ENCODE results near the gene ARSD. TPM values are rescaled to one million over a fixed set of nuclear protein-coding genes. Genes with fewer than 3 reads are reported as not detected.

Gene ARSD
- total RNA-seq, 2 donors from 2014 or later: 57.1 to 85.0 TPM

DNA sequence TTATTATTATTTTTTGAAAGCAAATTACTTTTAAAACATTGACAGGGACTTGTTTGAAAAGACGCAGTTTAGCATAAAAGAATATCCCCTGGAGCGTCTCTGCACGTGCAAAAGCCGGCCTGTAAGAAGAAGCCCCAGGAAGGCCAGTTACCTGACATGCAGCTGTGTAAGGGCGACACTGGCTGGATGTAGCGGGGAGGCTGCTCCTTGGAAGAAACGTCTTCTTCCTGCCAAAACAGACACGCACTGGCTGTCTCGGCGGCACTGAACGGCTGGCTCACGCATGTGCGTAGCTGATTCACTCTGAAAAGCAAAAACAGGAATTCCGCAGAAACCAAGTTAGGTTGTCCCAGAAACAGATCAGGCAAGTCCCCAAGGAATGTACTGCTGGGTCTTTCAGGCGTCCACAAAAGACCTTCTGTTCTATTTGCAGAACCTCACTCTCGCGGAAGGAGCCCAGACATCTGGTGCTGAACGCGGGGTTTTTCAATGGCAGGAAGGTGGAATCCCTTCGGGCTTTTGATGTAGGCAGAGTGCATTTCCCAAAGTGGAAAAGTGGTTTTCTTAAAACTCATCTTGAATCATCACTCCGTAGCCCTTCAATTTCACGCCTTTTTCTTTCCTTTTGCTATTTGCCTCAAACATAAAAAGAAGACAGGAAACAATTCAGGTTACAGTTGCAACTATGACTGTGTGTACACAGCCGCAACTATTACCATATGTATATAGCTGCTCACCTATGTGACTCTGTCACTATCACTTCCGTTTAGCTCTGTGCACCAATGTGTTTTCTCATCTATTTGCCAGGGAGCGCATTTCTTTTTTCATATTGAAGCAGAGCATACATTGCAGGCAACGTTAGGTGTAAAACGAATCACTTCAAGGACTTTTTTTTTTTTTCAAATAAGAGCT is 39.1 kb upstream of the ARSD start:
- Histone ChIP-seq H3K27ac (peak overlapping the region in 1 of 4 donors; percentile 37), H3K9me3 (no peaks in the 10 kb centered on the region), H3K36me3 (replicated peaks in 1 of 2; ENCODE audit: insufficient read depth in 1 of 2, low read depth in 2 of 2) (no peaks in the 10 kb centered on the region), H3K27me3 (no peaks in the 10 kb centered on the region), H3K4me3 (no peak overlapping the region), H3K4me1 (peaks cover 12% of the 10 kb centered on the region)
- ATAC-seq (peak; percentile 21), DNase-seq (peak; percentile 14 to 20 (median 17))
- intact Hi-C loops (cut with DNase I): no loop called here
- TF ChIP-seq, protein P1, sequence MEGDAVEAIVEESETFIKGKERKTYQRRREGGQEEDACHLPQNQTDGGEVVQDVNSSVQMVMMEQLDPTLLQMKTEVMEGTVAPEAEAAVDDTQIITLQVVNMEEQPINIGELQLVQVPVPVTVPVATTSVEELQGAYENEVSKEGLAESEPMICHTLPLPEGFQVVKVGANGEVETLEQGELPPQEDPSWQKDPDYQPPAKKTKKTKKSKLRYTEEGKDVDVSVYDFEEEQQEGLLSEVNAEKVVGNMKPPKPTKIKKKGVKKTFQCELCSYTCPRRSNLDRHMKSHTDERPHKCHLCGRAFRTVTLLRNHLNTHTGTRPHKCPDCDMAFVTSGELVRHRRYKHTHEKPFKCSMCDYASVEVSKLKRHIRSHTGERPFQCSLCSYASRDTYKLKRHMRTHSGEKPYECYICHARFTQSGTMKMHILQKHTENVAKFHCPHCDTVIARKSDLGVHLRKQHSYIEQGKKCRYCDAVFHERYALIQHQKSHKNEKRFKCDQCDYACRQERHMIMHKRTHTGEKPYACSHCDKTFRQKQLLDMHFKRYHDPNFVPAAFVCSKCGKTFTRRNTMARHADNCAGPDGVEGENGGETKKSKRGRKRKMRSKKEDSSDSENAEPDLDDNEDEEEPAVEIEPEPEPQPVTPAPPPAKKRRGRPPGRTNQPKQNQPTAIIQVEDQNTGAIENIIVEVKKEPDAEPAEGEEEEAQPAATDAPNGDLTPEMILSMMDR (IDR thresholded peaks at IDR 0.05): no peak
- no peak for TF ChIP-seq POLR2A (IDR thresholded peaks at IDR 0.05)
- whole genome bisulfite sequencing, 2 donors: 42 to 49% methylated on average over 22 to 27 of the region's 27 CpGs

DNA sequence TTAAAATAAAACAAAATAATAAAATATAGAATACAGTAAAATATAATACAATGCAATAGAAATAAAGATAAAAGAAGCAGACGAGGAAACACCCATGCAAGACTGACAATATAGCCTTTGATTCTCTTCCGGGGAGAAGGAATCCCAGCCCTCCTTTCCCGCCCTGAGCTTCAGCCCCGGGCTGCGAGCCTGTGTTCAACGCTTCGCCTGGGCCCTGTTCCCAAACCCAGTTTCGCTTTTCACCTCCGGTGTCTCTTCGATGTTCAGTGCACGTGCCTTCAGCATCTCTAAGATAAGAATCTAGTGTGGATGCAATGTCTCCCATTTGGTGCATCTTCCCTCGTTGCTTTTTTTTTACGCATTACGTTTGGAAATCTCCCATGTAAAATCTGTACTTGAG is 38.4 kb upstream of the ARSD start:
- no peak for TF ChIP-seq POLR2A (IDR thresholded peaks at IDR 0.05)
- TF ChIP-seq, protein P1 (IDR thresholded peaks at IDR 0.05): no peak
- no peaks in the 10 kb centered on the region for H3K27me3 ChIP-seq
- H3K9me3 ChIP-seq: no peaks in the 10 kb centered on the region
- intact Hi-C loops (cut with DNase I): no loop called here
- DNase-seq (no peak), ATAC-seq (no peak)
- no peak overlapping the region for H3K4me3 ChIP-seq
- H3K36me3 ChIP-seq (replicated peaks in 1 of 2; ENCODE audit: insufficient read depth in 1 of 2, low read depth in 2 of 2): no peaks in the 10 kb centered on the region
- H3K27ac ChIP-seq: no peak overlapping the region
- 69 to 72% methylated on average over 13 to 14 of the region's 14 CpGs for WGBS, 2 donors
- H3K4me1 ChIP-seq: peaks cover 12% of the 10 kb centered on the region

DNA sequence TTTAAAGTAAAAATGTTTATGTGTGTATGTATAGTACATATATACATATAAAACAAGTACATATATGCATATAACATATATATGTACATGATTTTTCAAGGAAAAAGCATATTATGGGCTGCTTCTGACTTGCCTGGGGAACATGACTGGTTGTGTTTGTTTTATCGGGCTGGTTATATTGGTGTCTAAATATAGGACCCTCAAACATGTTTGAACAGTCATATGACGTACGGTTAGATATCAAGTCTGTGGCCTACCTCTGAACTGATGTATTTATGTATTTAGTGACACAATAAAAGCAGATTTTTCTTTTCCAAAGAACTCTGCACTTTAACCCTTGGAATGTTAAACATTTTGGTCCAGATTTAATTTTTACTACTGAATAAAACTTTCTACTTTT is 37.9 kb upstream of the ARSD start:
- H3K4me1 ChIP-seq: peaks cover 14% of the 10 kb centered on the region
- peak overlapping the region in 2 of 4 donors; percentile 4 to 37 for H3K27ac ChIP-seq
- ATAC-seq (no peak), DNase-seq (no peak)
- intact Hi-C loops (cut with DNase I): no loop called here
- H3K9me3 ChIP-seq: no peaks in the 10 kb centered on the region
- WGBS, 2 donors: 18 to 29% methylated on average over 3 of the region's 3 CpGs
- no peaks in the 10 kb centered on the region for H3K27me3 ChIP-seq
- no peak for TF ChIP-seq POLR2A (IDR thresholded peaks at IDR 0.05)
- TF ChIP-seq, protein P1 (IDR thresholded peaks at IDR 0.05): no peak
- H3K36me3 ChIP-seq (replicated peaks in 1 of 2; ENCODE audit: insufficient read depth in 1 of 2, low read depth in 2 of 2): no peaks in the 10 kb centered on the region
- H3K4me3 ChIP-seq: no peak overlapping the region

DNA sequence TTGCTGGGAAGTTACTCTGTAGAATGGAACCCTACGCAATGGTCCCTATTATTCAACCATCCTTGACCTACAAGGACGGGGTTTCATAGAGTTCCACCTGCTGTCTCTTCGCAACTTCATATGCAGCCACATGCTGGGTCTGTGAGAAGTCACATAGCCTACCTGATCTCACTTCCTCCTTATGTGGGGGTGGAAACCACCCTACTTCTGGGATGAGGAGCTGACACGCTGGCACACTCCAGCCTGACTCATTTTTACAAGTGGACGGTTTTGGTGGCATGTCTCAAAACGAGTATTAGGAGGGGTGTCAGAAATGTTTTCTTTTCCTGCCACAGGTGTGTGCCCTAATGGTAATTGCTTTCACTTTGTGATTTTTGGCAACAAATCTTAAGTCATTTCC is 36.8 kb upstream of the ARSD start:
- intact Hi-C loops (cut with DNase I): no loop called here
- Histone ChIP-seq H3K27ac (peak overlapping the region in 2 of 4 donors; percentile 36 to 88), H3K4me3 (no peak overlapping the region), H3K9me3 (no peaks in the 10 kb centered on the region), H3K36me3 (replicated peaks in 1 of 2; ENCODE audit: insufficient read depth in 1 of 2, low read depth in 2 of 2) (no peaks in the 10 kb centered on the region), H3K4me1 (peaks cover 18% of the 10 kb centered on the region), H3K27me3 (no peaks in the 10 kb centered on the region)
- peak in 2 of 4 donors; percentile 15 to 22 for DNase-seq
- ATAC-seq: no peak
- WGBS, 2 donors: 46 to 64% methylated on average over 4 to 6 of the region's 6 CpGs
- TF ChIP-seq, protein P1 (IDR thresholded peaks at IDR 0.05): no peak
- TF ChIP-seq POLR2A (IDR thresholded peaks at IDR 0.05): no peak
